HepG2 (cell line): ENCODE measurements around the gene CSTF1. TPM values are rescaled to one million over a fixed set of nuclear protein-coding genes. Genes with fewer than 3 reads are reported as not detected.

Source experiments
- AGO2 ChIP-seq: fragments of 200-400 bp; formaldehyde crosslinking; optimal IDR thresholded peaks from 2 replicates; pipeline ENCODE3; 2017; ENCODE audit warnings: mild to moderate bottlenecking, low read depth, low read length, moderate library complexity
- ARID2 ChIP-seq: sonication (generic); formaldehyde crosslinking; IDR thresholded peaks from 2 replicates; pipeline ENCODE4 v1.8.1; 2022; ENCODE audit warnings: mild to moderate bottlenecking, missing genetic modification reagents, borderline replicate concordance
- ATAD3A ChIP-seq: sonication (generic); formaldehyde crosslinking; IDR thresholded peaks from 2 replicates; pipeline ENCODE4 v1.4.0; 2020; ENCODE audit warnings: missing genetic modification reagents
- CEBPZ ChIP-seq: IDR thresholded peaks from 2 replicates; pipeline ENCODE4 v1.6.1; 2012; ENCODE audit warnings: low read length, improper control_type of control experiment
- KDM5B ChIP-seq: sonication (generic); formaldehyde crosslinking; IDR thresholded peaks from 2 replicates; pipeline ENCODE4 v1.4.0; 2020; ENCODE audit warnings: missing genetic modification reagents, mild to moderate bottlenecking, borderline replicate concordance
- KLF15 ChIP-seq: sonication (generic); formaldehyde crosslinking; IDR thresholded peaks from 2 replicates; pipeline ENCODE4 v1.8.1; 2023; ENCODE audit warnings: borderline replicate concordance, mild to moderate bottlenecking, inconsistent platforms, missing genetic modification reagents, mixed read lengths
- MAZ ChIP-seq, 2 experiments: sonication (generic) in 1 of 2; formaldehyde crosslinking in 1 of 2; IDR thresholded peaks; 2 replicates each; pipeline versions ENCODE4 v1.5.0 to v1.6.1; 2012 to 2020; ENCODE audit warnings: low read depth in 2 of 2, mild to moderate bottlenecking in 2 of 2, borderline replicate concordance in 1 of 2, improper control_type of control experiment in 1 of 2, low read length in 1 of 2, missing genetic modification reagents in 1 of 2, moderate library complexity in 1 of 2
- NCOA2 ChIP-seq: sonication (generic); formaldehyde crosslinking; IDR thresholded peaks from 2 replicates; pipeline ENCODE4 v1.8.0; 2022; ENCODE audit warnings: inconsistent platforms
- NFKBIZ ChIP-seq: IDR thresholded peaks from 2 replicates; pipeline ENCODE4 v1.6.1; 2018; ENCODE audit warnings: missing genetic modification reagents, missing compliant biosample characterization
- NPAS2 ChIP-seq: sonication (generic); formaldehyde crosslinking; IDR thresholded peaks from 2 replicates; pipeline ENCODE4 v1.8.0; 2022; ENCODE audit warnings: mild to moderate bottlenecking, missing genetic modification reagents, borderline replicate concordance
- POLR2AphosphoS2 ChIP-seq: IDR thresholded peaks from 2 replicates; pipeline ENCODE4 v1.6.1; 2011; ENCODE audit warnings: low read depth, low read length, improper control_type of control experiment
- RNF219 ChIP-seq: sonication (generic); formaldehyde crosslinking; IDR thresholded peaks from 2 replicates; pipeline ENCODE4 v1.5.0; 2020; ENCODE audit warnings: mild to moderate bottlenecking, missing genetic modification reagents
- SIN3B ChIP-seq: fragments of 150-350 bp; IDR thresholded peaks from 2 replicates; pipeline ENCODE4 v1.6.1; 2014; ENCODE audit warnings: low read length
- TEAD3 ChIP-seq: optimal IDR thresholded peaks from 2 replicates; pipeline ENCODE3; 2016; ENCODE audit warnings: borderline replicate concordance
- XBP1 ChIP-seq: sonication (generic); formaldehyde crosslinking; IDR thresholded peaks from 2 replicates; pipeline ENCODE4 v1.5.0; 2020; ENCODE audit warnings: missing genetic modification reagents
- ZMYM2 ChIP-seq: sonication (generic); formaldehyde crosslinking; IDR thresholded peaks from 2 replicates; pipeline ENCODE4 v1.8.0; 2022; ENCODE audit warnings: mild to moderate bottlenecking, missing genetic modification reagents
- ZNF619 ChIP-seq: sonication (generic); formaldehyde crosslinking; IDR thresholded peaks from 2 replicates; pipeline ENCODE4 v1.4.0; 2020; ENCODE audit warnings: mild to moderate bottlenecking, missing genetic modification reagents
- polyA plus RNA-seq, 8 experiments: library from polyadenylated mRNA; depleted of rRNA in 3 of 8; stranded (reverse) in 7 of 8; unstranded in 1 of 8; fragments of >200 nt; fragmentation: Illumina TruSeq in 4 of 8; extraction: Trizol in 4 of 8; gene quantifications; 2 replicates each; pipeline versions ENCODE4 v1.2.1 to v1.2.3, GENCODE V29; 2011 to 2016; ENCODE audit warnings: low read depth in 4 of 8, missing spikeins in 1 of 8, mixed read lengths in 1 of 8; ENCODE audit not compliant: insufficient read depth in 1 of 8
- total RNA-seq, 5 experiments: library from RNA; depleted of rRNA; stranded (reverse); fragments of >200 nt; fragmentation: Illumina TruSeq; extraction: Trizol; gene quantifications; 2 replicates each; pipeline ENCODE4 v1.2.3, GENCODE V29; 2016; ENCODE audit warnings: low read depth in 1 of 5
- TF ChIP-seq, protein P1 (sequence below): sonication (generic); formaldehyde crosslinking; IDR thresholded peaks from 2 replicates; pipeline ENCODE4 v1.5.0; 2020; ENCODE audit warnings: mild to moderate bottlenecking, missing genetic modification reagents
- TF ChIP-seq, protein P2 (sequence below): sonication (generic); formaldehyde crosslinking; IDR thresholded peaks from 2 replicates; pipeline ENCODE4 v1.8.0; 2022; ENCODE audit warnings: missing genetic modification reagents, low read depth, mild to moderate bottlenecking, borderline replicate concordance

The CSTF1 gene
- total and polyA plus RNA-seq, 2 of the 13 experiments (the other 11 are each of a cell fraction or from before 2014, with no cell fraction given): 70.9 to 100 TPM

- no peak for TF ChIP-seq ZMYM2 (CRISPR knock-in tag)
- TF ChIP-seq, protein P1, sequence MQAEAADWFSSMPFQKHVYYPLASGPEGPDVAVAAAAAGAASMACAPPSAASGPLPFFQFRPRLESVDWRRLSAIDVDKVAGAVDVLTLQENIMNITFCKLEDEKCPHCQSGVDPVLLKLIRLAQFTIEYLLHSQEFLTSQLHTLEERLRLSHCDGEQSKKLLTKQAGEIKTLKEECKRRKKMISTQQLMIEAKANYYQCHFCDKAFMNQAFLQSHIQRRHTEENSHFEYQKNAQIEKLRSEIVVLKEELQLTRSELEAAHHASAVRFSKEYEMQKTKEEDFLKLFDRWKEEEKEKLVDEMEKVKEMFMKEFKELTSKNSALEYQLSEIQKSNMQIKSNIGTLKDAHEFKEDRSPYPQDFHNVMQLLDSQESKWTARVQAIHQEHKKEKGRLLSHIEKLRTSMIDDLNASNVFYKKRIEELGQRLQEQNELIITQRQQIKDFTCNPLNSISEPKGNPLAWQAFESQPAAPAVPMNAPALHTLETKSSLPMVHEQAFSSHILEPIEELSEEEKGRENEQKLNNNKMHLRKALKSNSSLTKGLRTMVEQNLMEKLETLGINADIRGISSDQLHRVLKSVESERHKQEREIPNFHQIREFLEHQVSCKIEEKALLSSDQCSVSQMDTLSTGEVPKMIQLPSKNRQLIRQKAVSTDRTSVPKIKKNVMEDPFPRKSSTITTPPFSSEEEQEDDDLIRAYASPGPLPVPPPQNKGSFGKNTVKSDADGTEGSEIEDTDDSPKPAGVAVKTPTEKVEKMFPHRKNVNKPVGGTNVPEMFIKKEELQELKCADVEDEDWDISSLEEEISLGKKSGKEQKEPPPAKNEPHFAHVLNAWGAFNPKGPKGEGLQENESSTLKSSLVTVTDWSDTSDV (CRISPR knock-in tag): 0 out of 2 replicates have a peak, but pooled peaks have one; percentile 35
- no peak for TF ChIP-seq ARID2 (CRISPR knock-in tag)
- no peak for TF ChIP-seq MAZ (IDR thresholded peaks at IDR 0.05; ENCODE audit: borderline replicate concordance, low read depth, low read length)
- no peak; the same call in 1 of the 2 replicates for TF ChIP-seq MAZ (CRISPR knock-in tag; IDR thresholded peaks at IDR 0.05; ENCODE audit: low read depth)
- TF ChIP-seq KDM5B (CRISPR knock-in tag): 0 out of 2 replicates have a peak, but pooled peaks have one; percentile 58
- no peak for TF ChIP-seq RNF219 (CRISPR knock-in tag)
- peak; percentile 58 for TF ChIP-seq AGO2
- TF ChIP-seq, protein P2, sequence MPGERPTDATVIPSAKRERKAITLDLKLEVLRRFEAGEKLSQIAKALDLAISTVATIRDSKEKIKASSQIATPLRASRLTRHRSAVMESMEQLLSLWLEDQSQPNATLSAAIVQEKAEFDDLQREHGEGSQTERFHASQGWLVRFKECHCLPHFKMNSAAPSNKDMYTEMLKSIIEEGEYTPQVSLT: no peak
- TF ChIP-seq CEBPZ: no peak
- TF ChIP-seq NCOA2 (CRISPR knock-in tag): no peak
- no peak for TF ChIP-seq KLF15 (CRISPR knock-in tag)
- no peak for TF ChIP-seq ATAD3A
- no peak for TF ChIP-seq XBP1 (CRISPR knock-in tag)
- no peak for TF ChIP-seq NFKBIZ (CRISPR knock-in tag)
- TF ChIP-seq POLR2AphosphoS2: no peak
- no peak for TF ChIP-seq TEAD3 (CRISPR knock-in tag)
- 0 out of 2 replicates have a peak, but pooled peaks have one; percentile 6 for TF ChIP-seq ZNF619 (CRISPR knock-in tag)
- no peak for TF ChIP-seq SIN3B
- no peak for TF ChIP-seq NPAS2
Measured at GRCh38 chr20:56391596-56392131, 781 bp upstream of the CSTF1 start (continued).
